Fibroblast of upper back skin (primary cell): Measurements from ENCODE around the gene SERPINB5.

Experiments
- DNase-seq: peaks from one replicate; pipeline ENCODE4 v3.0.0-alpha.2; 2013

SERPINB5 gene

DNA sequence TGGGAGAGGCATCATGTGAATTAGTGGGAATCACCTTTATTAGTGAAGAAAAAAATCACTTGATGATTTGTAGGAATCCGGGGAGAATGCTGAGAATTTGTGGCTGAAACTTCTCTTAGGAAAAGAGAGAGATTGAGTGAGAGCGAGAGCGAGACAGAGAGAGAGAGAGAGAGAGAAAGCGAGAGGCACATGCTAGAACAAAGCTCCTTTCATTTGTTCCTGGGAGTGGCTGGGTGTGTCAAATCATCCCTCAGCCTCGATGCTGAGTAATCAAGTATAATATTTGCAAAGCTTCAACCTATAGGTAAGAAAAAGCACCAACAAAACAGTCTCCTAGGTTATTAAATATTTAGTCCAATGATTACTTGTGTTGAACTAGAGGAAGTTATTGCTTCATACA, 4.4 kb upstream of the SERPINB5 start:
- DNase-seq: no peak

DNA sequence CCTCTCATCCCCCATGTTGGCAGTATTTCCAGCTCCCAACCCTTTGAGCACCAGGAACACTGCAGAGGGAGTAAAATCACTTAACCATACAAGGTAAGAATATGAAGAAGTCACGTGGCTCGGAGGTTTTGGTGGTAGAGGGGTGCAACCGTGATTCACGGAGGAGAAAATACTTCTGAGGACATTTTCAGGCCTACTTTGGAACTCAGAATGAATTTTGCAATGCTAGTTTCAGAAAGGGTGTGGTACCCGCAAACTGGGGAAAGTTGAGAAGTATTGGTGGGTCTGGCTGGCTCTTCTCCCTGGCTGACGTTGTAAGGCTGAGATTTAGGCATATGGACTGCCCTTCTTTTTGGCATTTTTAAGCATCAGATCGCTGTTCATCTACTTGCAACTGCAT, 442 bp downstream of the SERPINB5 start:
- no peak for DNase-seq

DNA sequence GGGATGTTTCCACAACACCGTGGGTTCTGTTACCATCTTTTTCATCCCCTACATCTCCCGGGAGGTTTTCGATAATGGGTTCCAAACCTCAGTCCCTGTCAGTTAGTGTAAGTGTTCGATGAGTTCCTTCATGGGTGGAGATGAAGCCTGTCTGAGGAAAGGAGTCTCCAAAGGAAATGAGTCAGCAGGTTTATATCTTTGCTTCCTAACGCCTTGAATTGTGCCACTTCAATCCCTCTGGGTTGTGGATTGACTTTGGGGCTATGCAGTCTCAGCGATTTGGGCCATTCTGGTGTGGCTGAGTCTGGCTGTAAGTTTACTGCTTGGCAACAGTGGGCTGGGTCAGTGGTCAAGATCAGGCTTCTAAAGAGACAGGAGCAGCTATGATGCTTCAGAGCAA, 1.2 kb downstream of the SERPINB5 start:
- DNase-seq: peak; percentile 19

DNA sequence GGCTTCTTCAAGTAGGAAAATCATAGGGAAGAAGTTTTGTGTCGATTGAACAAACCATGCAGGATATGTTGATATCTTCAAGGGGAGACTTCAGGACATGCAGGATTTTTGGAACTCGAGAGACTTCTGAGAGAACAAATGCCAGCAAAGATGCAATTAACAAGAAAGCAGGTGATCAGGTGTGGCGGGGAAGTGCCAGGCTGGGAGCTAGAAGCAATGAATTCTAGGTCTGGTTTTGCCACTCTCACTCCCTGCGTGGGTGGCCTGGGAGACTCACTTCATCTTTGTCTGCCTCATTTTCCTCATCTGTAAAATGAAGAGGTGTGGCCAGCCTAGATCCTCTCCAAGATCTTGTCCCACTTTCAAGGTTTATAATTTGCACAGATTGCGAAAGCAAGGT, 3.1 kb downstream of the SERPINB5 start:
- DNase-seq: no peak

DNA sequence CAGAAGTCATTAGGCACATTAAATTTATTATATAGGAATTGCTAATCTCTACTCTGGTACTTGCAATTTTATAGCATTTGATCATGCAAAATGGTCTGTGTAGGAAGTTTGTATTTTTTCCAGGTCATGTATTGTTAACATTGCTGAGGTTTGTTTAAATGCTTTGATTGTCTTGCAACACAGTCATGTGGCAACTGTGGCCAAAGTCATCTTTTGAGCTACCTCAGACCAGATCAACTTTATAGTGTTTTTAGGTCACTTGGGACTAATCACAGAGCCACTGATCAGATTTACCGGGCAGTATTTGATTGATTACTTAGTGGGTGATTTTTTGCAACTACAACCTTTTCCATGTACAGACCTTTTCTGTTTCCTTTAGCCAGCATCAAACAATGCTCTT, 3.7 kb downstream of the SERPINB5 start:
- no peak for DNase-seq

GRCh38 chr18:63480915-63481314, 4.2 kb downstream of the SERPINB5 start:
- DNase-seq: no peak

- no peak for DNase-seq
Observed at GRCh38 chr18:63487676-63488075, 10.9 kb downstream of the SERPINB5 start.

- no peak for DNase-seq
Observed at GRCh38 chr18:63488160-63488559, 11.4 kb downstream of the SERPINB5 start.

GRCh38 chr18:63492851-63493250, 16.1 kb downstream of the SERPINB5 start:
- DNase-seq: no peak

- no peak for DNase-seq
Observed at GRCh38 chr18:63495675-63496074, 18.9 kb downstream of the SERPINB5 start.

- DNase-seq: peak; percentile 17
Observed at GRCh38 chr18:63505566-63506335, 29.0 kb downstream of the SERPINB5 start.

GRCh38 chr18:63506336-63506646, 29.5 kb downstream of the SERPINB5 start:
- DNase-seq: no peak

DNA sequence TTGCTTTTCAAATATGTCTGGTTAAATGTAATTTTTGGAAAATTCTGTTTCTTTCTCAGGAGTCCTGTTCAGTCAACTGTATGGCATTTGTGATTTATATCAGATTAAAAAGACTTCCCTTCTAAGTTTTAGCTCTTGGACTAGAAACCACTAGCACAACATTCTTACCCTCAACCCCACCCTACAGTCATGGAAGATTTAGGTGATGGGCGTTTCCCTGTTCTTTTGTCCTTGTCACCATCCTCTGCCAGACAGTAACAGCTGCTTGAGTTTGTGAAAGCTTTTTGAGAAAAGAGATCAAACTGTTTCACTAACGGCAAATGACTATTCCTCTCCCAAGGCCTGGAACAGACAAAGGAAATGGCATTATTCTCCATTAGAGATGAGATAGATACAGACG, 31.8 kb downstream of the SERPINB5 start:
- no peak for DNase-seq

GRCh38 chr18:63511285-63511684, 34.5 kb downstream of the SERPINB5 start:
- DNase-seq: peak; percentile 59

DNA sequence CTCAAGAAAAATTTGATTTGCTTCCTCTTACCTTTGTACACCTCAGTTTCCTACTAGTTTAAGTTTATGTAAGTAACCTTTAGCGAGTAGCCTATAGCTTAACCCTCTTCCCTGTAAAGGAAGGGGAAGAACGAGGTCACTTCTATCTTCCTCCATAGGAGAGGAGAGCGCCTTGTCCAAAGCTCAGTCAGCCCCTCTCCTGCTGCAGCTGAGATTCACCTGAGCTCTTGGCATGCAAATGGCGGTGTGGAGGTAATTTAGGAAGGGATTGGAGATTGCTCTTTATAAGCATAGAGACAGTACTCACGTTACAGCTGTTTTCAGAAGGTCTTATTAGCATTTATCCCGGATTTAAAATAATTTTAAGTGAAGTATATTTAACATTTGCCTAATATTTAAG, 37.6 kb downstream of the SERPINB5 start:
- no peak for DNase-seq

- no peak for DNase-seq
Observed at GRCh38 chr18:63514888-63515678, 38.3 kb downstream of the SERPINB5 start.

- no peak for DNase-seq
Observed at GRCh38 chr18:63515801-63516200, 39.0 kb downstream of the SERPINB5 start.

GRCh38 chr18:63518178-63519012, 41.6 kb downstream of the SERPINB5 start:
- peak; percentile 81 for DNase-seq

GRCh38 chr18:63520053-63520685, 43.4 kb downstream of the SERPINB5 start:
- no peak for DNase-seq

DNA sequence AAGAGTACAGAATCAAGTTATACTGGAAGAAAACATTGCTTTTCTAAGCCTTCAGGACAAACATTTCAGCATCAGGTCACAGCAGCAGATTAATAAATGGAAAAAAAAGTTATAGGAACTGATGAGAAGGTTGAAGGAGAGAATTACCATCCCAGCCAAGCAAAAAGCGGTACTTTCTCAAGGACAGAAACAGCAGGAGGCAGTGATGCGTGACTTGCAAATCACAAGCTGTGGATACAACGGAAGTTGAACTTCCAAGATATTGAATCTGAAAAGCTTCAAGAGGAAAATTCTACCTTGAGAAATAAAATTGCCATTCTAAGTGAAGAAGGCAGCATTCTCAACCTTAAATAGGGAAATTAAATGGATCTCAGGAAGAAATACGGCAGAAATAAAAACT, 46.9 kb downstream of the SERPINB5 start:
- peak; percentile 25 for DNase-seq

- no peak for DNase-seq
Observed at GRCh38 chr18:63527251-63527650, 50.5 kb downstream of the SERPINB5 start.

DNA sequence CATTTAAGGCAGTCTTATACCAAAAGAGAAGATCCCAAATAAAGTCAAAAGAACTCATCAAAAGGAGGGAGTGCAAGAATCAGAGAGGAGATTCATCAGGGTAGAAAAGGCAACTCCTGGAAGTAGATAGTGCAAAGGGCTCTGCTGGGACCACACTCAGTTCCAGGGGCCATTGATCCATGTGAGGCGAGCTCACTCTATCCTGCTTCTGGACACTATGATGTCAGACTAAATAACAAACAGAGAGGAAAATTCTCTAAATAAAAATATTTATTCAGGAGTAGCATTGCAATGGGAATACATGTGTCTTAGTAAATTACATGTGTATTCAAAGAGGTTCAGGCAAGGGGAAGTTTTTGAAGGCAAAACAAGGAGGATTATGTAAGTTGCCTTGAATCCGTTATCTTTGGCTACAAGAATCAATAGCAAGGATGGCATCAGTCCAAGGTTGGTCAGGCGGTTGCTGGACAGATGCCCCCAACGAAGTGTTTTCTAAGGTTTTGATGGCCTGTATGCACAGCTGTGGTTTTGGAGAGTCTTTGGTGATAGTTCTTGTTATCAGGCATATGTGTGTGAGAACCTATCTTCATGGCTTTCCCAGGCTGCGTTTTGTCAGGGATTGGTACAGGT, 52.2 kb downstream of the SERPINB5 start:
- no peak for DNase-seq

DNA sequence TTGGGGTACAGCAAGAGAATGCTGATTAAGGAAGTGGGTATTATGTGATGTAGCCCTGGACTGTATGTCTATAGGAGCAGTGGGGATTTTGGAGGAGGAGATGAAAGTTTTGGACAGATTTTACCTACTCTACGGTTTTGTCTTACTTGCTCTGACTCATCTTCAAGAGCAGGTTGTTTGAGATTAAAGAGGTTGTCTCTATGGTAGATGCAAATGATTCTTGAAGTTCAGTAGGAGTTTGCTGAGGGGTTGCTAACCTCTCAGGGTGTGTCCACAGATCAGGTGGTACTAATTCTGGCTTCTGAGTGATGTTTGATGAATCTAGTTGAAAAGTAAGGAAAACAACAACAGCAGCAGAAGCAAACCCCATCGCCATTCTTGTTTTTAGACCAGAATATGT, 55.7 kb downstream of the SERPINB5 start:
- no peak for DNase-seq
